Occipital lobe (tissue), 2 donors: ENCODE measurements around the gene CD320. TPM values are rescaled to one million over a fixed set of nuclear protein-coding genes. Genes with fewer than 3 reads are reported as not detected.
"Not testable (repeated sequence)": the region's sequence is repeated elsewhere in the genome, so short reads cannot be mapped to it uniquely, and the experiment has no call there.

Source experiments
- DNase-seq: peaks from one replicate; lab custom pipeline; 2025; lab: John Stamatoyannopoulos, UW
- total RNA-seq: library from RNA; depleted of rRNA; stranded (reverse); fragments of >200 nt; gene quantifications from one replicate; pipeline ENCODE4 v1.2.3, GENCODE V29; 2014

Gene CD320
- 13.4 TPM for total RNA-seq

GRCh38 chr19:8307965-8308866 lies at the start of gene CD320:
Gene CD320 (minus strand): TSS chr19:8308358. CDS start chr19:8308290, 68 bp downstream.
- peak; percentile 87 for DNase-seq

GRCh38 chr19:8357007-8357521 lies 48.9 kb upstream of the CD320 start:
- no peak for DNase-seq

DNA sequence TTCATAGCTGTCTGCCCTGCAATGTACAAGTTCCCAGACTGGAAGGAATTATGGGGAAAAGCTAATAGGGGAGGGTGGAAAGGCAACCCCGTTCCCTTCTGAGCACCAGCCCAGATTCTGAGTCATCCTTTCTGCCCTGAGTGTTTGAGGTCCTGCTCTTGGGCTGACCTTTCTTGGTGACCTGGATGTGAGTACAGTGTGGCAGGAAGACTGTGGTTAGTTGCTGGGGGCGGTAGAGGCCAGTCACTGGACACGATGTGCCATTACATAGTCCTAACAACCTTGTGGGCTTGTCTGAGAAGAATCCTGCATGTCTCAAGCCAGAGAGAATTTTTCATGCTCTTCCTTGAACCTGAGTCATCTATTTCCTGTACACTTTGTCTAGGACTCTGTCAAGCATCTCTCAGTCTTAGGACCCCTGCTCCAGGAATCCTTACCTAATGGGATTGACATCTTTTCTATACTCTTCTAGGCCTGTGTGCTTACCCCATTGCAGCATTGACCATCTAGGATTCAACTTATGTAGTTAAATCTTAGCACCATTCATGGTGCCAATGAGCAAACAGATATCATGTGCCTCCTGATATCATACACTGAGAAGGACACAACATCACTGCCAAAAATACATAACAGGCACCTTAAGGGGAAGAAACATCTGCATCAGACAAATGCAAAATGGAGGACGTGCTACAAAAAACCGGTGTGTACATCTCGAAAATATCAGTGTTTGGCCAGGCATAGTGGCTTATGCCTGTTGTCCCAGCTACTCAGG lies 47.7 kb upstream of the CD320 start:
- no peak for DNase-seq

DNA sequence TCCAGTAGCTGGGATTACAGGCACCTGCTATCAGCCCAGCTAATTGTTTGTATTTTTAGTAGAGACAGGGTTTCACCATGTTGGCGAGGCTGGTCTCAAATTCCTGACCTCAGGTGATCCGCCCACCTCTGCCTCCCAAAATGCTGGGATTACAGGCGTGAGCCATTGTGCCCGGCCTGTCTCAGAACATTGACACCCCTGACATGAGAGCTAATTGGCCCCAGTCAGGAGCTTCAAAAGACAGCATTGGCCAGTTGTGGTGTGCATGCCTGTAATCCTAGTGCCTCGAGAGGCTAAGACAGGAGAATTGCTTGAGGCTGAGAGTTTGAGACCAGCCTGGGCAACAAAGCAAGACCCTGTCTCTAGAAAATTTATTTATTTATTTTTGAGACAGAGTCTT lies 44.7 kb upstream of the CD320 start:
- not testable (repeated sequence) for DNase-seq

GRCh38 chr19:8352134-8352827 lies 44.1 kb upstream of the CD320 start:
- DNase-seq: no peak

- DNase-seq: not testable (repeated sequence)
Measured at GRCh38 chr19:8349629-8350372, 41.6 kb upstream of the CD320 start.

GRCh38 chr19:8343483-8343844 lies 35.3 kb upstream of the CD320 start:
- no peak for DNase-seq

GRCh38 chr19:8342684-8343482 lies 34.7 kb upstream of the CD320 start, which contains the start of gene KANK3:
Gene KANK3 (minus strand): TSS chr19:8343262. CDS start chr19:8337828, 5,434 bp downstream.
- peak; percentile 82 for DNase-seq

DNA sequence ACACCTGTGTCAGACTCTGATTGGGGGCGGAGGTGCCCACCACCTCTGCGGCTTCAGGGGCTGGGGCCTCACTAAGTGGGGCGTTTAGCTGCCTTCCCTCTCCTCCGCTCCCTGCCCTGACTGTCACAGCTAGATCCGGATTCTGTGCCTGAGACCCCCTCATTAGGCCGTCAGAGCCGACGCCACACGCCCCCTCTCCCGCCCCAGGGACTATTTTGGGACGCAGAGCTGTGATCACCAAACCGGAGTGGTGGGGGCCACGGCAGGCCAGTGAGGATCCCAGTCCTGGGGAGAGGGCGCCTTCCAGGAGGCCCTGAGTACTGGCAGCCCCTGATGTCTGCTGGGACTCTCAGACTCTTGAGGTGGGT lies 34.1 kb upstream of the CD320 start:
- DNase-seq: no peak

GRCh38 chr19:8341504-8341903 lies 33.3 kb upstream of the CD320 start:
- not testable (repeated sequence) for DNase-seq

DNA sequence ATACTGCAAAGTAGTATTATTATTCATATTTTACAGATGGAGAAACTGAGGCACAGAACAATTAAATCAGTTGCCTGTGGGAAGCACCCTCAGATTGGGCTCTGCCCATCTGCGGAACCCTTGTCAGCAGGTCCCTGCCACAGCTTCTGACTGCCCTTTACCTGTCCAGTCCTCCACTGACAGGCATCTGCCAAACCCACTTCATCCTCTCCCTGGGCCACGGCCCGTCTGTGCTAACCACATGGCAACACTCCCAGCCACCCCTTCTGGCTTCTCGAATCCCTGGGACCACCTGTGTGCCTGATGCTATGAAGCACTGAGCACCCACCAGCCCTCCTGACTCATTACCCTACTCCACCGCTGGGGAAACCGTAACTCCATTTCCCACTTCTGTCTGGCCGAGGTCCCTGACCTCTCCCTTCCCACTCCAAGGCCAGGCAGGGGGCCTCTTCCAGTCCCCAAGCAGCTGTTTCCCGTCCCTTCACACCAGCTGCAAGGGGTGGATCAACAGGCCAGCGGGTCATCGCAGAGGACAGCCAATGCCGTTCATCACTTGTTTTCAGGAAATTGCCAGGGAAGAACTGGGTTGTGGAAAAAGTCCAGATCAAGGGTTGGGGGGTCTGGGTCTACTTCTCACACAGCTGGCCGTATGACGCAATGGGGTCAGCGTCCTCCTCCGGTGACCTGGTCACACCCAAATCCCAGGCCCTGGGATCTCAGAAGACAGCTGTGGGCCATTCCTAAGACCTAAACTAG lies 32.4 kb upstream of the CD320 start:
- no peak for DNase-seq

DNA sequence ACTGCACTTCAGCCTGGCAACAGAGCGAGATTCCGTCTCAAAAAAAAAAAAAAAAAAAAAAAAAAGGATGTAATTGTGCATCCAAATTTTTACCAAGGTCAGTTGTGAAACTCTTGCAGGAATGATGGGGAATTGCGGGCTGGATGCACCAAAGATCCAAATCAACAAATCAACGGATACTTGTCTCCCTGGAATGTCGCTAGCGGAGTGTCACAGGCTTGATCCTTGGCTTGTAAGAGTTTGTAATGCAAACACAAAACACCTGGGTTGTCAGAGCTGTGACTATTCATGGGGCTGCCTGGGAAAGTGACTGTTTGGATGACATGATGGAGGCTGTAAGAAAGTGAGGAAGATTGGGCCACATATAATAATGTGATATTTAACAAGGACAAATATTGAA lies 30.7 kb upstream of the CD320 start:
- DNase-seq: no peak

DNA sequence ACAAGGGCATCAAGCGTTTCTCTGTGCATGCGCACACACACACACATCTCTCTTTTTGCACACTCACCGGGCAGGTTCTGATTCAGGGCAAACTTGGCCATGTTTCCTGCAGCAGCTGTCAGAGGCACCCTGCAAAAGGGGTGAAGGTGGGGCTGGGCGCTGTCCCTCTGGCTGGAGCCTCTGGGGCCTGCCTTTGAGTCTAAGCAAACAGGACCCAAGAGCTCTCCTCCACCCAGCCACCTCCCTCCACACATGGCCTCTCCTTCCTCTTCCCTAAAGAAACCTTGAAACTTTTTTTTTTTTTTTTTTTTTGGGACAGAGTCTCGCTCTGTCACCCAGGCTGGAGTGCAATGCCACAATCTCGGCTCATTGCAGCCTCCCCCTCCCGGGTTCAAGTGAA lies 29.6 kb upstream of the CD320 start:
- no peak for DNase-seq

DNA sequence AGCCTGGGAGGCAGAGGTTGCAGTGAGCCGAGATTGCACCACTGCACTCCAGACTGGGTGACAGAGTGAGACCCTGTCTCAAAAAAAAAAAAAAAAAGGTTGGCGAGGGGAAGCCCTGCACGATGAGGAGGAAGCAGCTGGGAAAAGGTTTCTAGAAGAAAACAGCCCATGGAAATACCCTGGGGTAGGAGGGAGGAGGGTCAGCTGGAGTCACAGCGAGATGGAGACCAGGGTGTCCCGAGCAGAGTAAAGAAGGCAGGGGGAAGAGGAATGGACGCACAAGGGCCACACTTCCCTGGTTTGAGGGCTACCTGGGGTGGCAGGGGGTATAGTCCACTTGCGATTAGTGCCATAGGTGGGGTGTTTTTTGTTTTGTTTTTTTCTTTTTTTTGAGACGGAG lies 28.5 kb upstream of the CD320 start:
- DNase-seq: no peak

DNA sequence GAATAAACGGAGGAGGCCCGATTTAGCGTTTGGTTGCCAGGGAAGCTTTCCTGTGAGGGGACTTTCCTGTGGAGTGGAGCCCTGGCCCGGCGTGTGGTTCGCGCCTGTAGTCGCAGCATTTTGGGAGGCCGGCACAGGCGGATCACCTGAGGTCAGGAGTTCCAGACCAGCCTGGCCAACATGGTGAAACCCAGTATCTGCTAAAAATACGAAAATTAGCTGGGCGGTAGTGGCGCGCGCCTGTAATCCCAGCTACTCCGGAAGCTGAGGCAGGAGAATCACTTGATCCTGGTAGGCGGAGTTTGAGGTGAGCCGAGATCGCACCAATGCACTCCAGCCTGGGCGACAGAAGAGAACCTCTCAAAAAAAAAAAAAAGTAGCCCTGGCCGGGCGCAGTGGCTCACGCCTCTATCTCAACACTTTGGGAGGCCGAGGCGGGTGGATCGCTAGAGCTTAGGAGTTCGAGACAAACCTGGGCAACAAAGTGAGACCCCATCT lies 28.0 kb upstream of the CD320 start:
- no peak for DNase-seq

DNA sequence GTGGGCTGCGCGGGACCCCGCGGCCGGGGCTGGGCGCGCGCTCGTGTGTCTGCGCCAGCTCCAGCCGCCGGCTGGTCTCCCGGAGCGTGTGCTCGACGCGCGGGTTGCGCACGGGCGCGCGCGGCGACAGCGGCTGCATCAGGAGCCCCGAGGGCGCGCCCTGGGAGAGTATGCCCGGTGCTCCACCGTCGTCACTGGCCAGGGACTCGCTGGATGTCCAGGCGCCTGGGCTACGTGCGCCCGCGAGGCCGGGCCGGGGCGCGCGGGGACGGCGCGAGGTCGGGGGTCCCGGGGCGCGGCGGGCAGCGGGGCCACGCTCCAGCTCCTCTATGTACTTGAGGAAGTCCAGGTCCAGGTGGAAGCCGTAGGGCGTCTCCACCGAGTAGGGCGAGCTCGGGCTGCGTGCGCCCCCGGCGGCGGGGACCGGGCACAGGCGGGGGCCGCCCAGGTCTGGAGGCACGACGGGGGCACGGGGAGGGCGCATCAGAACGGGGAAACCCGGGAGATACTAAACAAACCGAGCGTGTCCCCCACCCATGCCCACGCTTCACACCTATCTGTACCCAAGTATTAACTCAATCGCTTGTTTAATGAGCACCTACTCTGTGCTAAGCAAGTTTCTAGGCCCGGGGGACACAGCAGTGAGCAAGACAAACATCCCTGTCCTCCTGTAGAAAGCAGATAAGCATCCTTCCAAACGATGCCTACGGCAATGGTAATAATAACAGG lies 27.3 kb upstream of the CD320 start:
- DNase-seq: no peak

DNA sequence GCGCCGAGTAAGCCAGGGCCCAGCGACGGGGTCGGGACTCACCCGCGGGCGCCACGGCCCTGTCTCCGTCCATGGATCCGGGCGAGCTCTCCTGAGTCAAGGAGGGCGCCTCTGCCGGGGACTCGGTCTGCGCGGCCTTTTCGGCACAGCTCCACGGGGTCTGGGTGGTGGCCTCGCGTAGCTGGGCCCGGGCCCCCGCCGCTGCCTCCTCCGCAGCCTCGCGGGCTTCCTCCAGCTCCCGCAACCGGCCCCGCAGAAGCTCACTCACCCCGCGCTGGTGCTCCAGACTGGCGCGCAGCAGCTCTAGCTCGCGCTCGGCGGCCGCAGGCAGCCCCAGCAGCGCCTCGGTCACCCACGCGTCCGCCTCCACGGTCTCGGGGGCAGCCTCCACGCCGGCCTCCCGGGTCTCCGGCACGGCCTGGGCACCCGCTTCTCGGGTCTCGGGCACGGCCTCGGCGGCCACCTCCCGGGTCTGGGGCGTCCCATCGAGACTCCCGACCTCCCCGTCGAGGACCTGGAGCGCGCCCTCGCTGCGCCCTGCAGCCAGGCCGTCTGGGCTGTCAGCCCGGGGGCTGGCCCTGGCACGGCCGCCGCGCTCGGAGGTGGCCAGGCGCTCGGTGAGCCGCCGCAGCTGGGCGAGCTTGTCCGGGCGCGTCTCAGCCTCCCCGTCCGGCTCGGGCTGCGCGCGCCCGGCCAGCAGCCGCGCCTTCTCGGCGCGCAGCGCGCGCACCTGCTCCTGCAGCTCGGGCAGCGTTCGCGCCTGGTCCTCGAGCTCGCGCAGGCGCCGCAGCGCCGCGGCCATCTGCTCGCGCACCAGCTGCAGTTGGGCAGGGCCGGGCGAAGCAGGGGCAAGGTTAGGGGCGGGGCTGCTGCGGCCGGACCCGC lies 26.5 kb upstream of the CD320 start:
- DNase-seq: no peak
